HG03280 (cell line): Measurements from ENCODE around the gene LRMDA.

Experiments used
- ATAC-seq: cut with Tn5 transposase; IDR thresholded peaks from one replicate; pipeline ENCODE4 v1.9.1; 2021; ENCODE audit warnings: mild to moderate bottlenecking, moderate library complexity; ENCODE audit not compliant: unreplicated experiment

LRMDA gene

GRCh38 chr10:75654772-75655171, 223.3 kb downstream of the LRMDA start:
- no peak for ATAC-seq

GRCh38 chr10:75655791-75656451, 224.5 kb downstream of the LRMDA start:
- no peak for ATAC-seq

- ATAC-seq = no peak
These were observed 225.9 kb downstream of the LRMDA start for GRCh38 chr10:75657351-75657750.

GRCh38 chr10:75658036-75658435, 226.6 kb downstream of the LRMDA start:
- no peak for ATAC-seq

- ATAC-seq = no peak
These were observed 227.1 kb downstream of the LRMDA start for GRCh38 chr10:75658496-75658895.

GRCh38 chr10:75658915-75659314, 227.5 kb downstream of the LRMDA start:
- no peak for ATAC-seq

GRCh38 chr10:75660823-75661222, 229.4 kb downstream of the LRMDA start:
- no peak for ATAC-seq

GRCh38 chr10:75662715-75663114, 231.3 kb downstream of the LRMDA start:
- no peak for ATAC-seq

GRCh38 chr10:75663947-75664664, 232.7 kb downstream of the LRMDA start:
- ATAC-seq = no peak

- no peak for ATAC-seq
These were observed 233.5 kb downstream of the LRMDA start for GRCh38 chr10:75664968-75665367.

GRCh38 chr10:75665707-75666106, 234.3 kb downstream of the LRMDA start:
- ATAC-seq = no peak

GRCh38 chr10:75672111-75672671, 240.8 kb downstream of the LRMDA start:
- ATAC-seq = no peak

GRCh38 chr10:75672842-75673241, 241.4 kb downstream of the LRMDA start:
- no peak for ATAC-seq

- no peak for ATAC-seq
These were observed 246.1 kb downstream of the LRMDA start for GRCh38 chr10:75677541-75677940.

GRCh38 chr10:75678527-75678926, 247.1 kb downstream of the LRMDA start:
- no peak for ATAC-seq

- no peak for ATAC-seq
These were observed 248.1 kb downstream of the LRMDA start for GRCh38 chr10:75679536-75679935.

GRCh38 chr10:75681334-75681733, 249.9 kb downstream of the LRMDA start:
- ATAC-seq = no peak

- ATAC-seq = no peak
These were observed 251.5 kb downstream of the LRMDA start for GRCh38 chr10:75682649-75683557.

GRCh38 chr10:75685187-75685586, 253.8 kb downstream of the LRMDA start:
- ATAC-seq = no peak

GRCh38 chr10:75688506-75689300, 257.3 kb downstream of the LRMDA start:
- ATAC-seq = no peak
